Gastroesophageal sphincter (tissue), 3 donors: ENCODE measurements around the gene PNMA8B.

ENCODE experiments used
- POLR2AphosphoS5 ChIP-seq: sonication (generic); formaldehyde crosslinking; IDR thresholded peaks from one replicate; pipeline ENCODE4 v1.6.1; 2017; ENCODE audit warnings: antibody characterized with exemption
- TF ChIP-seq, protein P1 (sequence below), 4 experiments: fragments of 200-600 bp in 2 of 4; fragments of 450-650 bp in 2 of 4; sonication (generic) in 1 of 4; IDR thresholded peaks; one replicate each; pipeline ENCODE4 v1.5.1; 2017 to 2019; ENCODE audit warnings: antibody characterized with exemption in 4 of 4, mild to moderate bottlenecking in 2 of 4, moderate library complexity in 2 of 4

DNA sequence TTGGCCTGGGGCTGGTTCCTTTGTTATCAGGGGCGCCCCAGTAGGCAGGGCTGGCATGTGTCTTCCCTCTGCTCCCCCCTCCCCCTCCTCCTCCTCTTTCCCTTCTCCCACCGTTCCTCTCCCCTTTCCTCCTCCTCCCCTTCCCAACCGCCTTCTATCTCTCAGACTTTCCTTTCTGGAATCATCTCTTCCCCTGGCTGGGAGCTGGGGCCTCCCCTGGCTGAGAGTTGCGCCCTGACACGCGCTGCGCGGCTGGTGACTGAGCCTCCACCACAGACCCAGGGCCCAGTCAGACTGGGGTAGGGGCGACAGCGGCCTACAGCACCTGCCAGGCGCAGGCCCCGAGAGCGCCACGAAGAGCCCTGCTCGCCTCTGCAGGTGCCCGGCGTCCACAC is 2.8 kb downstream of the PNMA8B start:
- no peak for TF ChIP-seq POLR2AphosphoS5
- TF ChIP-seq, protein P1, sequence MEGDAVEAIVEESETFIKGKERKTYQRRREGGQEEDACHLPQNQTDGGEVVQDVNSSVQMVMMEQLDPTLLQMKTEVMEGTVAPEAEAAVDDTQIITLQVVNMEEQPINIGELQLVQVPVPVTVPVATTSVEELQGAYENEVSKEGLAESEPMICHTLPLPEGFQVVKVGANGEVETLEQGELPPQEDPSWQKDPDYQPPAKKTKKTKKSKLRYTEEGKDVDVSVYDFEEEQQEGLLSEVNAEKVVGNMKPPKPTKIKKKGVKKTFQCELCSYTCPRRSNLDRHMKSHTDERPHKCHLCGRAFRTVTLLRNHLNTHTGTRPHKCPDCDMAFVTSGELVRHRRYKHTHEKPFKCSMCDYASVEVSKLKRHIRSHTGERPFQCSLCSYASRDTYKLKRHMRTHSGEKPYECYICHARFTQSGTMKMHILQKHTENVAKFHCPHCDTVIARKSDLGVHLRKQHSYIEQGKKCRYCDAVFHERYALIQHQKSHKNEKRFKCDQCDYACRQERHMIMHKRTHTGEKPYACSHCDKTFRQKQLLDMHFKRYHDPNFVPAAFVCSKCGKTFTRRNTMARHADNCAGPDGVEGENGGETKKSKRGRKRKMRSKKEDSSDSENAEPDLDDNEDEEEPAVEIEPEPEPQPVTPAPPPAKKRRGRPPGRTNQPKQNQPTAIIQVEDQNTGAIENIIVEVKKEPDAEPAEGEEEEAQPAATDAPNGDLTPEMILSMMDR (IDR thresholded peaks at IDR 0.05) = no peak
